ENCODE results near the gene ESYT2.

GRCh38 chr7:158746957-158747356 lies 82.4 kb downstream of the ESYT2 start:
- TF ChIP-seq CTCF (conservative IDR thresholded peaks at IDR 0.05; ENCODE audit: low read depth, low read length) (no peak), POLR2A (IDR thresholded peaks at IDR 0.05; ENCODE audit: low read depth, low read length) (no peak), SMC3 (IDR thresholded peaks at IDR 0.05; ENCODE audit: low read depth, low read length) (no peak), MAZ (IDR thresholded peaks at IDR 0.05; ENCODE audit: borderline replicate concordance, low read depth, low read length) (no peak), RAD21 (IDR thresholded peaks at IDR 0.05; ENCODE audit: low read length) (no peak), CEBPB (IDR thresholded peaks at IDR 0.05; ENCODE audit: low read depth, low read length) (no peak), MXI1 (IDR thresholded peaks at IDR 0.05; ENCODE audit: borderline replicate concordance, low read depth, low read length) (no peak), BHLHE40 (IDR thresholded peaks at IDR 0.05; ENCODE audit: low read depth, low read length) (no peak), CHD1 (IDR thresholded peaks at IDR 0.05; ENCODE audit: low read depth, low read length) (no peak), FOS (IDR thresholded peaks at IDR 0.05; ENCODE audit: low read depth, low read length) (no peak), USF2 (IDR thresholded peaks at IDR 0.05; ENCODE audit: low read depth, low read length) (no peak), NFE2L2 (IDR thresholded peaks at IDR 0.05; ENCODE audit: low read depth, low read length) (no peak), RFX5 (IDR thresholded peaks at IDR 0.05; ENCODE audit: low read depth, low read length) (no peak), ELK1 (IDR thresholded peaks at IDR 0.05; ENCODE audit: borderline replicate concordance, low read depth, low read length) (no peak)
